GM12873 (cell line): ENCODE measurements around the gene KIAA1614.

Source experiments
- CTCF ChIP-seq: IDR thresholded peaks from 2 replicates; pipeline ENCODE4 v1.5.1; 2012; ENCODE audit warnings: low read depth, mild to moderate bottlenecking, moderate library complexity, low read length, control low read depth; ENCODE audit not compliant: insufficient read depth; ENCODE audit errors: missing control alignments

The KIAA1614 gene

GRCh38 chr1:180909005-180909414 is 3.7 kb upstream of the KIAA1614 start:
- TF ChIP-seq CTCF, result no peak

GRCh38 chr1:180909462-180909976 is 3.2 kb upstream of the KIAA1614 start:
- no peak for TF ChIP-seq CTCF

GRCh38 chr1:180911640-180912191 is 981 bp upstream of the KIAA1614 start:
- no peak for TF ChIP-seq CTCF

- TF ChIP-seq CTCF, result no peak
These were observed 391 bp upstream of the KIAA1614 start for GRCh38 chr1:180912211-180912800.

GRCh38 chr1:180915426-180915965 is 2.8 kb downstream of the KIAA1614 start:
- TF ChIP-seq CTCF, result no peak

- TF ChIP-seq CTCF, result no peak
These were observed 3.5 kb downstream of the KIAA1614 start for GRCh38 chr1:180916012-180916770.

GRCh38 chr1:180916771-180917170 is 4.1 kb downstream of the KIAA1614 start:
- no peak for TF ChIP-seq CTCF
